ENCODE data around the gene C5orf63. TPM values are rescaled to one million over a fixed set of nuclear protein-coding genes. Genes with fewer than 3 reads are reported as not detected.

C5orf63 gene
- total and polyA plus RNA-seq, 12 donors = 5.4 to 18.3 (median 12.2) TPM

GRCh38 chr5:127076315-127077129 lies 3.2 kb upstream of the C5orf63 start:
- H3K9me3 ChIP-seq = no peaks in the 10 kb centered on the region
- no peaks in the 10 kb centered on the region for H3K36me3 ChIP-seq
- ATAC-seq (peak in 7 of 8 donors; percentile 42 to 80 (median 46)), DNase-seq (peak in 1 of 2 donors; percentile 20)
- TF ChIP-seq, protein P1, sequence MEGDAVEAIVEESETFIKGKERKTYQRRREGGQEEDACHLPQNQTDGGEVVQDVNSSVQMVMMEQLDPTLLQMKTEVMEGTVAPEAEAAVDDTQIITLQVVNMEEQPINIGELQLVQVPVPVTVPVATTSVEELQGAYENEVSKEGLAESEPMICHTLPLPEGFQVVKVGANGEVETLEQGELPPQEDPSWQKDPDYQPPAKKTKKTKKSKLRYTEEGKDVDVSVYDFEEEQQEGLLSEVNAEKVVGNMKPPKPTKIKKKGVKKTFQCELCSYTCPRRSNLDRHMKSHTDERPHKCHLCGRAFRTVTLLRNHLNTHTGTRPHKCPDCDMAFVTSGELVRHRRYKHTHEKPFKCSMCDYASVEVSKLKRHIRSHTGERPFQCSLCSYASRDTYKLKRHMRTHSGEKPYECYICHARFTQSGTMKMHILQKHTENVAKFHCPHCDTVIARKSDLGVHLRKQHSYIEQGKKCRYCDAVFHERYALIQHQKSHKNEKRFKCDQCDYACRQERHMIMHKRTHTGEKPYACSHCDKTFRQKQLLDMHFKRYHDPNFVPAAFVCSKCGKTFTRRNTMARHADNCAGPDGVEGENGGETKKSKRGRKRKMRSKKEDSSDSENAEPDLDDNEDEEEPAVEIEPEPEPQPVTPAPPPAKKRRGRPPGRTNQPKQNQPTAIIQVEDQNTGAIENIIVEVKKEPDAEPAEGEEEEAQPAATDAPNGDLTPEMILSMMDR (IDR thresholded peaks at IDR 0.05) = no peak
- H3K27ac ChIP-seq = peak overlapping the region in 1 of 10 donors; percentile 16
- no peak overlapping the region for H3K4me3 ChIP-seq
- intact Hi-C loops (cut with DNase I) = no loop called here
- H3K4me1 ChIP-seq = peaks cover 0 to 21% (median 7%) of the 10 kb centered on the region in 9 donors
- no peaks in the 10 kb centered on the region for H3K27me3 ChIP-seq
- 55 to 59% methylated on average over 4 of the region's 4 CpGs for WGBS, 2 donors

DNA sequence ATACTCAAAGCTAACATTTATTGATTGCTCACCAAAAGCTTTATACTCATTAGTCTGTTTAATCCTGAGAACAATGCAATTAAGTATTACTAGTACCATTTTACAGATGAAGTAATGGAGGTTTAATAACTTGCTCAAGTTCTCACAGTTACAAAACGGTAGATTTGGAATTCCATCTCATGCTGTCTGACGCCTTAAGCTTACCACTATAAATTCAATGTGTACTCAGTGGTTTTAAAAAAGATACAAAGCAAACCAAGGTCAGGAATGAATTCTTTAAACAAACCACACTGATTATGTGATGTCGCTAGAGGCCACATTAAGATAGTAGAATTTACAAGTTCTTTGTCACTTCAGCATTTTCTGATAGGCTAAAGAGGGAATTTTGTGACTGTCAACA lies 1.2 kb upstream of the C5orf63 start:
- Histone ChIP-seq H3K9me3 (no peaks in the 10 kb centered on the region), H3K27me3 (no peaks in the 10 kb centered on the region), H3K36me3 (peaks cover 0 to 8% (median 0%) of the 10 kb centered on the region in 9 donors), H3K27ac (no peak overlapping the region), H3K4me1 (peaks cover 0 to 39% (median 13%) of the 10 kb centered on the region in 9 donors), H3K4me3 (no peak overlapping the region)
- DNase-seq = no peak
- ATAC-seq = no peak
- 95 to 96% methylated on average over 3 of the region's 3 CpGs for WGBS, 2 donors
- TF ChIP-seq, protein P1 (IDR thresholded peaks at IDR 0.05) = no peak
- intact Hi-C loops (cut with DNase I) = loop anchor here in 2 of 10 donors (5.0 kb wide), 1 partner anchor 42 kb away; the partner anchor contains the start of gene MARCHF3 (in 2 of the 2)

DNA sequence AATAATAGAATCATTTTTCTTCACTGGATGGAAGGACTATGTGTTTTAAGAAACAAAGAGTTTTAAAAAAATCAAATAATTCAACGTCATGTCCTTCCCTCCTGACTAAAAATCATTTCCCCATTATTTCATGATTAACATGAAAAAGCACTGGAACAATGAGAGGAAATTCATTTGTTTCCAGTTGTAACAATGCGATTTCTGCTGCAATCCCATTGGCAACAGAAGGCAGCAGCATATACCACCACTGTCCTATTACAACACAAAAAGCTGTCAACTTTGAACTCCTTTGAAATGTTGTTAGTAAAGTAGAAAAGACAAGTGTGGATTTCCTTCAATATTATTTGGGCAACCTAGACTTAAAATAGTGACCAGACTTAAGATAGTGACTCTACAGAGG lies 3.1 kb downstream of the C5orf63 start:
- DNase-seq (no peak), ATAC-seq (peak in 4 of 8 donors; percentile 31 to 69 (median 65))
- 62 to 77% methylated on average over 2 of the region's 2 CpGs for WGBS, 2 donors
- TF ChIP-seq, protein P1 (IDR thresholded peaks at IDR 0.05) = peak in 2 of 9 donors; percentile 23 to 32
- Histone ChIP-seq H3K4me1 (peaks cover 0 to 44% (median 16%) of the 10 kb centered on the region in 9 donors), H3K4me3 (no peak overlapping the region), H3K9me3 (no peaks in the 10 kb centered on the region), H3K27me3 (no peaks in the 10 kb centered on the region), H3K27ac (peak overlapping the region in 4 of 10 donors; percentile 8 to 67 (median 30)), H3K36me3 (peaks cover 0 to 8% (median 0%) of the 10 kb centered on the region in 9 donors)
- intact Hi-C loops (cut with DNase I) = loop anchor here in 2 of 10 donors (5.0 kb wide), 1 partner anchor 38 kb away; the partner anchor contains the start of gene MARCHF3 (in 2 of the 2)

DNA sequence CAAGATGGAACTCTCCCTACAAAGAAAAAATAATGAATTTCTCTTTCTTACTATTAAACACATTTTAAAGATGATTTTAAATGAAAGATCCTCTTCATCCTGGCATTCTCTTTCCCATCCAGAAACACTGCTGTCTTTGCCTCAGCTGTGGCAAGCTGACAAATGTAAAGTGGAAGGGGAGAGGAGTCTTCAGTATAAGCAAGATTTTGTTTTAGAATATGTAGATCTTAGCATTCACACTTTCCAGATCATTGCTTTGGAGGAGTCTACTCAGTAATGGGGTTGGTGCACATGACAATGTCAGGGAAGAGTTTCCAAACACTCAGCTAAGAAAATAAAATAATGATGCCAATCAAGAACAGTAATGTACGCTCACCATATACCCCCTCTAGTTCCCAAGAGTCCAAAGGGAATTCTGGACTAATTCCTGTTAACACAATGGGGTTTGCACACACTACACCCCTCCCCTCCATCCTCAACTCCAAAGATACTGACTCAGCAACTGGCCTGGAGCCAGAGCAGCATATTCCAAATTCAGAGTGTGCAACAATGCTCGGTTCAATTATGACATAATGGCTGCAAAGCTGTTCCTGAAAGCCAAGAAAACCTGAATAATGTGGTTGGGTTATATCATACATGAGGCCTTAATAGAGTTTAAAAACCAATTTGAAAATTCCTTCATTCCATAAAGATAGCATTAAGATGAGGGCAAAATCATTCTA lies 4.6 kb downstream of the C5orf63 start:
- H3K4me3 ChIP-seq = no peak overlapping the region
- H3K9me3 ChIP-seq = no peaks in the 10 kb centered on the region
- peaks cover 0 to 8% (median 0%) of the 10 kb centered on the region in 9 donors for H3K36me3 ChIP-seq
- peak in 5 of 8 donors; percentile 25 to 50 (median 34) for ATAC-seq
- peaks cover 0 to 44% (median 16%) of the 10 kb centered on the region in 9 donors for H3K4me1 ChIP-seq
- WGBS, 2 donors = 35 to 39% methylated on average over 2 of the region's 2 CpGs
- intact Hi-C loops (cut with DNase I) = no loop called here
- H3K27ac ChIP-seq = no peak overlapping the region
- TF ChIP-seq, protein P1 (IDR thresholded peaks at IDR 0.05) = no peak
- DNase-seq = peak in 1 of 2 donors; percentile 45
- H3K27me3 ChIP-seq = no peaks in the 10 kb centered on the region

Measured in heart right ventricle (tissue), 16 donors.